Endothelial cell of umbilical vein (primary cell): Measurements from ENCODE around the gene PLPPR4. TPM values are rescaled to one million over a fixed set of nuclear protein-coding genes. Genes with fewer than 3 reads are reported as not detected.

Experiments used
- BruUV-seq: library from RNA; stranded (reverse); fragments of 400-500 nt; replicated peaks from 2 replicates; lab custom pipeline; 2021; lab: Mats Ljungman, UMichigan
- CTCF ChIA-PET: fragments of 300-600, 350-600 bp; sonication (Branson Sonifier 250); formaldehyde crosslinking; loops from one replicate; lab custom pipeline; 2021; ENCODE audit warnings: antibody characterized with exemption, inconsistent platforms; lab: Charles Lee
- POLR2A ChIA-PET: fragments of 300-600, 350-600 bp; sonication (Branson Sonifier 250); formaldehyde crosslinking; loops from one replicate; lab custom pipeline; 2021; ENCODE audit warnings: antibody characterized with exemption, inconsistent platforms; lab: Charles Lee
- DNase-seq: peaks from one replicate; pipeline ENCODE4 v3.0.0-alpha.2; 2011; ENCODE audit warnings: low read depth, low spot score
- FAIRE-seq: peaks from 2 replicates; lab custom pipeline; 2011; peaks lifted over from hg19 to GRCh38; lab: Jason Lieb, UNC
- H2AFZ ChIP-seq: 2 replicates; pipeline ENCODE4 v1.6.0; 2012; ENCODE audit warnings: low read depth, low read length, control low read depth, inconsistent platforms
- H3K27ac ChIP-seq: 2 replicates; pipeline ENCODE4 v1.5.1; 2011; ENCODE audit warnings: low read depth, mild to moderate bottlenecking, control low read depth, low read length, moderate library complexity; ENCODE audit not compliant: insufficient read depth
- H3K27me3 ChIP-seq, 2 experiments: 2 replicates each; pipeline versions ENCODE4 v1.6.0 to v1.6.1; 2011; ENCODE audit warnings: low read length in 2 of 2, mixed read lengths in 1 of 2; ENCODE audit not compliant: control insufficient read depth in 2 of 2, insufficient read depth in 2 of 2
- H3K36me3 ChIP-seq, 2 experiments: 2 replicates in 1 of 2; 3 replicates in 1 of 2; pipeline ENCODE4 v1.5.1; 2011; ENCODE audit warnings: low read length in 2 of 2, mild to moderate bottlenecking in 1 of 2, moderate library complexity in 1 of 2; ENCODE audit not compliant: control insufficient read depth in 2 of 2, insufficient read depth in 2 of 2; ENCODE audit errors: extremely low read depth in 1 of 2
- H3K4me1 ChIP-seq: 3 replicates; pipeline ENCODE4 v1.5.1; 2011; ENCODE audit warnings: mild to moderate bottlenecking, low read length; ENCODE audit not compliant: control insufficient read depth, insufficient read depth; ENCODE audit errors: extremely low read depth
- H3K4me2 ChIP-seq: 2 replicates; pipeline ENCODE4 v1.6.1; 2011; ENCODE audit warnings: low read length, control low read depth, mixed read lengths; ENCODE audit not compliant: insufficient read depth
- H3K4me3 ChIP-seq, 3 experiments: fragments of 200-600 bp in 1 of 3; sonication (generic), shearing (Covaris generic) in 1 of 3; replicated peaks in 1 of 3; 2 replicates each; pipeline ENCODE4 v1.5.1; 2011 to 2016; ENCODE audit warnings: control low read depth in 3 of 3, low read length in 3 of 3, mild to moderate bottlenecking in 2 of 3, inconsistent platforms in 1 of 3, low read depth in 1 of 3, moderate library complexity in 1 of 3; ENCODE audit not compliant: insufficient read depth in 1 of 3
- H3K79me2 ChIP-seq: 2 replicates; pipeline ENCODE4 v1.6.0; 2012; ENCODE audit warnings: low read length, inconsistent platforms; ENCODE audit not compliant: control insufficient read depth, insufficient read depth
- H3K9ac ChIP-seq: replicated peaks from 2 replicates; pipeline ENCODE3; 2011; ENCODE audit warnings: low read length, control low read depth; ENCODE audit not compliant: insufficient read depth; ENCODE audit errors: extremely low read depth
- H3K9me1 ChIP-seq: replicated peaks from 3 replicates; pipeline ENCODE4 v1.6.0; 2011; ENCODE audit warnings: mild to moderate bottlenecking, low read length; ENCODE audit not compliant: control insufficient read depth, insufficient read depth; ENCODE audit errors: extremely low read depth
- H3K9me3 ChIP-seq: replicated peaks from 2 replicates; pipeline ENCODE4 v1.5.1; 2012; ENCODE audit warnings: low read length, inconsistent platforms; ENCODE audit not compliant: control insufficient read depth, insufficient read depth
- H4K20me1 ChIP-seq: replicated peaks from 2 replicates; pipeline ENCODE3; 2011; ENCODE audit warnings: mild to moderate bottlenecking, low read length; ENCODE audit not compliant: control insufficient read depth, insufficient read depth; ENCODE audit errors: extremely low read depth
- CTCF ChIP-seq, 2 donors: IDR thresholded peaks; 1 replicate in 1 of 2; 2 replicates in 1 of 2; pipeline ENCODE4 v1.5.1; 2011; ENCODE audit warnings: low read length in 2 of 2, mild to moderate bottlenecking in 2 of 2, moderate library complexity in 2 of 2, control low read depth in 1 of 2, inconsistent platforms in 1 of 2, low read depth in 1 of 2; ENCODE audit not compliant: insufficient read depth in 1 of 2; ENCODE audit errors: extremely low read depth in 1 of 2
- MAX ChIP-seq: IDR thresholded peaks from 2 replicates; pipeline ENCODE4 v1.6.1; 2011; ENCODE audit not compliant: insufficient read depth, insufficient read length
- POLR2AphosphoS5 ChIP-seq: IDR thresholded peaks from 2 replicates; pipeline ENCODE4 v1.6.1; 2012; ENCODE audit warnings: low read depth, mild to moderate bottlenecking, control low read depth, low read length, moderate library complexity; ENCODE audit not compliant: insufficient read depth
- dilution Hi-C: fragments of 300-500 bp; cut with MboI; formaldehyde crosslinking; loops from one replicate; pipeline ENCODE4 v1.15.0; 2019; ENCODE audit warnings: low sequenced_read_pairs; ENCODE audit not compliant: extremely low pct_ligation_motif_present
- intact Hi-C: fragments of 100-400 bp; cut with micrococcal nuclease; formaldehyde crosslinking; loops from one replicate; pipeline ENCODE4 v1.10.0; 2022
- polyA plus RNA-seq, 4 experiments: library from polyadenylated mRNA; depleted of rRNA in 3 of 4; stranded (reverse) in 3 of 4; unstranded in 1 of 4; fragments of >200 nt; gene quantifications; 2 replicates each; pipeline versions ENCODE4 v1.2.1 to v1.2.3, GENCODE V29; 2011 to 2012; ENCODE audit warnings: missing spikeins in 1 of 4
- total RNA-seq: library from RNA; stranded (reverse); gene quantifications from 2 replicates; pipeline ENCODE4 v1.2.3, GENCODE V29; 2021

The PLPPR4 gene
- total and polyA plus RNA-seq, 2 donors (not counting 3 experiments of a cell fraction or from before 2014, with no cell fraction given), result not detected

DNA sequence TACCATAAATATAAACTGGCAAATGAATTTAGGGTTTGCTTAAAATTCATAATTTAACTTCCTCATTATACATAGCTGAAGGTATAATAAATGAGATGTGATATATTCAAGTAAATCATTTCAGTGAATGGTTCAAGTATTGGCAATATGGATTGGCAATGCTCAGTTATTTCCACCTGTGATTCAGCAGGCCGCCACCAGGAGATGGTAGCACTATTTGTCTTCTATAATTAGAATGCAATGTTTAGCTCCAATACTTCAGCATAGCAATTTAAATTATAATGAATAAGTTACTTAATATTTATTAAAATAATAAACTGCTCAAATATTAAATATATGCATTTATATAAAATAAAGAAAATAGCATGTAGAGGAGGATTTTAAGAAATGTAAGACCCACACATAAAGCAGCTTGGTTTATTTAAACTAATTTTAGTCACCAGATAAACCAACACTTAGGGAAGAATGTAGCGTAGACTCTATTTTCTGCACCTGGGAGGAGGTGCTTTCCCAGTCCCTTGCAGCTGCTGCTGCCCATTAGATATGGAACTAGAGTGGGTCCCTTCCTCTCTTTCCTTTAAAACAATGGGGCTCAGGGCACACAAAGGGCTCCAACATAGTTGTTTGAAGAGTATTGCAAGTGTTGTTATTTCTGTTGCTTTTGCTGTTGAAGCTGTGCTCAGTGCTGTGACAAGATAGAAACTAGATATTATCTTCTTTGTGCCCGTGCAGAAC, 62.1 kb downstream of the PLPPR4 start:
- DNase-seq, result peak; percentile 16
- POLR2A ChIA-PET, result no interaction called here

More for the DNA sequence above, 62.1 kb downstream of the PLPPR4 start:
- H3K4me3 ChIP-seq, result no peak overlapping the region
- H4K20me1 ChIP-seq, result no peaks in the 10 kb centered on the region
- no TSS peak for BruUV-seq
- H3K36me3 ChIP-seq, result no peaks in the 10 kb centered on the region
- H3K9ac ChIP-seq, result no peak overlapping the region
- no peaks in the 10 kb centered on the region for H3K9me3 ChIP-seq
- no peaks in the 10 kb centered on the region for H3K4me1 ChIP-seq
- H2AFZ ChIP-seq, result no peak overlapping the region
- CTCF ChIA-PET, result interaction anchor here (0.6 to 2.0 kb wide), 13 partner anchors 17 to 380 kb away, joined by 3 to 14 read pairs (median 4); no protein-coding TSS in a partner anchor
- no peaks in the 10 kb centered on the region for H3K79me2 ChIP-seq
- intact Hi-C loops (loop anchor here (1.0 to 5.0 kb wide), 3 partner anchors 155 to 380 kb away; partner anchors contain the start of gene PALMD), dilution Hi-C loops (no loop called here)
- no peak overlapping the region for H3K4me2 ChIP-seq
- no peak for FAIRE-seq
- TF ChIP-seq POLR2AphosphoS5 (no peak), MAX (no peak), CTCF (IDR thresholded peaks at IDR 0.05; ENCODE audit: extremely low read depth in 1 of 2, insufficient read depth in 1 of 2, low read depth in 1 of 2, low read length in 2 of 2) (peak in 1 of 2 donors; percentile 32)
- H3K27me3 ChIP-seq, result no peaks in the 10 kb centered on the region
- no peaks in the 10 kb centered on the region for H3K9me1 ChIP-seq
- H3K27ac ChIP-seq, result no peak overlapping the region
